DMS79 treated with DMSO at 0.1 percent for 48 hours (cell line): Measurements from ENCODE around the gene CORO6.

Experiments
- DNase-seq: peaks from one replicate; lab custom pipeline; 2025; lab: John Stamatoyannopoulos, UW

Gene CORO6

GRCh38 chr17:29590411-29591145 is 32.1 kb downstream of the CORO6 start:
- DNase-seq = peak; percentile 63

- peak; percentile 68 for DNase-seq
Measured at GRCh38 chr17:29589524-29590410, 32.9 kb downstream of the CORO6 start, which contains the start of gene GIT1. Gene GIT1 (minus strand): TSS chr17:29589648. CDS start chr17:29589378, 270 bp downstream.

GRCh38 chr17:29588562-29589411 is 33.9 kb downstream of the CORO6 start:
- DNase-seq = no peak

GRCh38 chr17:29588017-29588561 is 34.6 kb downstream of the CORO6 start:
- no peak for DNase-seq

GRCh38 chr17:29587591-29587990 is 35.1 kb downstream of the CORO6 start:
- no peak for DNase-seq

- DNase-seq = no peak
Measured at GRCh38 chr17:29586676-29587469, 35.8 kb downstream of the CORO6 start.

GRCh38 chr17:29585080-29585751 is 37.5 kb downstream of the CORO6 start:
- DNase-seq = no peak

GRCh38 chr17:29584452-29585079 is 38.1 kb downstream of the CORO6 start:
- DNase-seq = no peak

- peak; percentile 16 for DNase-seq
Measured at GRCh38 chr17:29583324-29584248, 39.1 kb downstream of the CORO6 start.

GRCh38 chr17:29582772-29583171 is 39.9 kb downstream of the CORO6 start:
- DNase-seq = no peak

- no peak for DNase-seq
Measured at GRCh38 chr17:29582254-29582765, 40.4 kb downstream of the CORO6 start.

GRCh38 chr17:29581583-29582253 is 41.0 kb downstream of the CORO6 start:
- peak; percentile 16 for DNase-seq

GRCh38 chr17:29579866-29580771 is 42.6 kb downstream of the CORO6 start:
- DNase-seq = peak; percentile 61

GRCh38 chr17:29578626-29579485 is 43.9 kb downstream of the CORO6 start:
- no peak for DNase-seq

- DNase-seq = no peak
Measured at GRCh38 chr17:29577385-29578211, 45.1 kb downstream of the CORO6 start.
